Measurements from ENCODE around the gene NEK6. TPM values are rescaled to one million over a fixed set of nuclear protein-coding genes. Genes with fewer than 3 reads are reported as not detected.

Gene NEK6
- total and polyA plus RNA-seq, 4 donors = 19.0 to 86.2 (median 53.1) TPM

DNA sequence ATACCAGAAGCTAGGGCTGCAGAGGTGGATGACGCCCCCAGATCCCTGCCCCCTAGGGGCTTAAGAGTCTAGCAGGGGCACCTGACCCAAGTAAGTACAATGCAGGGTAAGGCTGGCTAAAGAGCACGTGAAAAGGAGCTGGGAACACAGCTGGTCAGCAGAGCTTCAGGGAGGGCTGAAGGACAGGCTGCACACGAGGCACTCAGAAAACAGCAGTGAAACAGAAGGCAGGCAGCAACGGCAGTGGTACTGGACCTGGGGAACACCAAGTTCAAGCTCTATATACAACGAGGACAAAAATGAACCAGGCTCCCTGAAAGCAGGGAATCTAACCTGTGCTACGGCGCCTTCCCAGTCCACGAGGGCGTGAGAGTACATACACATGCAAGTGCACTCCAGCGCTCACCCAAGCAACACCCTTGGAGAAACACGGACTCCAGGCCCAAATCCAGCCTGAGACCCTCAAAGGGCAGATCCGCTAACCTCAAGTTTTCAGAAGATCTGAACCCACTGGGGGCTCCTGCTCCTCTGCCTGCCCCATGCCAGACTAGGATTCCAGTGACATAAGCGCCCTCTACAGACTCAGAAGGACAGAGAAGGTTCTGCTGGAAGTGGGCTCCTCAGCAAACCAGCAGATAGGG is 100.1 kb downstream of the NEK6 start:
- no peak for DNase-seq

DNA sequence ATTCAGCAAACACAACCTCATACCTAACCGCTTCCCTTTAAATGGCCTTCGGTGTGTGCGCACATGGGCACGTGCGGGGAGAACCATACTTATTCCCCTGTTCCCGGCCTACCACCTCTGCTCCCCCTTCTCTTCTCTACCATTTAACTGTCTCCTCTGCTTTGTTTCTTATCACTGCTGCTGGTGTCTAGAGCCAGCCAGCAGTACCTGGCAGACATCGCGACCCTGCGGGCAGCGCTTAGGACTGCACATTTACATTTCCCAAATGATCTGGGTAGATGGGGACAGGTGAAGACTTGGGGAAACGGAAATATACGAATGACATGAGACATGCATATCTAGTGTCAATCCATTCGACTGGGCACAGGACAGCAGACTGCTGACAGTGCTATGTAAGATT is 100.9 kb downstream of the NEK6 start:
- WGBS, 2 donors = 93 to 94% methylated on average over 13 of the region's 13 CpGs
- Histone ChIP-seq H3K4me1 (ENCODE audit: control insufficient read depth in 5 of 5, insufficient read depth in 5 of 5, low read length in 5 of 5) (no peaks in the 10 kb centered on the region), H3K9ac (ENCODE audit: insufficient read depth in 1 of 2, low read length in 2 of 2) (no peak overlapping the region), H3K9me3 (ENCODE audit: control insufficient read depth in 4 of 4, insufficient read depth in 3 of 4, low read length in 3 of 4) (no peaks in the 10 kb centered on the region), H3K36me3 (ENCODE audit: control insufficient read depth in 4 of 4, insufficient read depth in 4 of 4, low read length in 4 of 4) (peaks cover 4 to 21% (median 14%) of the 10 kb centered on the region in 4 donors), H3K27ac (ENCODE audit: low read depth in 1 of 2, low read length in 1 of 2) (no peak overlapping the region), H3K4me3 (no peak overlapping the region), H3K27me3 (ENCODE audit: control insufficient read depth in 3 of 3, insufficient read depth in 3 of 3, low read length in 2 of 3) (no peaks in the 10 kb centered on the region)
- no peak for DNase-seq
- TF ChIP-seq, protein P1, sequence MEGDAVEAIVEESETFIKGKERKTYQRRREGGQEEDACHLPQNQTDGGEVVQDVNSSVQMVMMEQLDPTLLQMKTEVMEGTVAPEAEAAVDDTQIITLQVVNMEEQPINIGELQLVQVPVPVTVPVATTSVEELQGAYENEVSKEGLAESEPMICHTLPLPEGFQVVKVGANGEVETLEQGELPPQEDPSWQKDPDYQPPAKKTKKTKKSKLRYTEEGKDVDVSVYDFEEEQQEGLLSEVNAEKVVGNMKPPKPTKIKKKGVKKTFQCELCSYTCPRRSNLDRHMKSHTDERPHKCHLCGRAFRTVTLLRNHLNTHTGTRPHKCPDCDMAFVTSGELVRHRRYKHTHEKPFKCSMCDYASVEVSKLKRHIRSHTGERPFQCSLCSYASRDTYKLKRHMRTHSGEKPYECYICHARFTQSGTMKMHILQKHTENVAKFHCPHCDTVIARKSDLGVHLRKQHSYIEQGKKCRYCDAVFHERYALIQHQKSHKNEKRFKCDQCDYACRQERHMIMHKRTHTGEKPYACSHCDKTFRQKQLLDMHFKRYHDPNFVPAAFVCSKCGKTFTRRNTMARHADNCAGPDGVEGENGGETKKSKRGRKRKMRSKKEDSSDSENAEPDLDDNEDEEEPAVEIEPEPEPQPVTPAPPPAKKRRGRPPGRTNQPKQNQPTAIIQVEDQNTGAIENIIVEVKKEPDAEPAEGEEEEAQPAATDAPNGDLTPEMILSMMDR (IDR thresholded peaks at IDR 0.05; ENCODE audit: control extremely low read depth, extremely low read depth) = no peak
- no peak for ATAC-seq (ENCODE audit: insufficient read depth, low FRiP score)

More for the DNA sequence above, 100.1 kb downstream of the NEK6 start:
- Histone ChIP-seq H3K36me3 (ENCODE audit: control insufficient read depth in 4 of 4, insufficient read depth in 4 of 4, low read length in 4 of 4) (peaks cover 4 to 28% (median 20%) of the 10 kb centered on the region in 4 donors), H3K27me3 (ENCODE audit: control insufficient read depth in 3 of 3, insufficient read depth in 3 of 3, low read length in 2 of 3) (no peaks in the 10 kb centered on the region), H3K9ac (ENCODE audit: insufficient read depth in 1 of 2, low read length in 2 of 2) (no peak overlapping the region), H3K4me3 (no peak overlapping the region), H3K9me3 (ENCODE audit: control insufficient read depth in 4 of 4, insufficient read depth in 3 of 4, low read length in 3 of 4) (no peaks in the 10 kb centered on the region), H3K4me1 (ENCODE audit: control insufficient read depth in 5 of 5, insufficient read depth in 5 of 5, low read length in 5 of 5) (no peaks in the 10 kb centered on the region), H3K27ac (ENCODE audit: low read depth in 1 of 2, low read length in 1 of 2) (no peak overlapping the region)
- 86 to 91% methylated on average over 13 of the region's 13 CpGs for WGBS, 2 donors
- no peak for ATAC-seq (ENCODE audit: insufficient read depth, low FRiP score)
- TF ChIP-seq, protein P1 (IDR thresholded peaks at IDR 0.05; ENCODE audit: control extremely low read depth, extremely low read depth) = no peak

DNA sequence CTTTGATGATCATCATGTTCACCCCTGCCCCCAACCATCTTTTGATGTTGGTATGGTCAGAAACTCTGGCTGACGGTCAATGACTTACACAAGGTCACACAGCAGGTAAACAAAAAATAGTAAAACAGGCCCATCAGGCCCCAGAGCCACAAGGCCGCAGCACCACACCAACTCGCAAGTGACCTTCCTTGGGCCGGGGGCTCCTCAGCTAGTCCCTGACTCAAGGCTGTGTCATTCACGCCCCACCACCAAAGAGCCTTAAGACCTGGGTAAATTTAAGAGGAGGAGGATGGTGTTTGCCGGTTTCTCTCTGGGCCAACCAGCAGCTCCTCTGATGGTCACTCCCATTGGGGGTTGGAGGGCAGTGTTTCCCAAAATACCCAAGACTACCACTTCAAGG is 101.7 kb downstream of the NEK6 start:
- no peak overlapping the region for H3K9ac ChIP-seq (ENCODE audit: insufficient read depth in 1 of 2, low read length in 2 of 2)
- H3K9me3 ChIP-seq (ENCODE audit: control insufficient read depth in 4 of 4, insufficient read depth in 3 of 4, low read length in 3 of 4) = peaks cover 0 to 2% (median 0%) of the 10 kb centered on the region in 4 donors
- H3K27ac ChIP-seq (ENCODE audit: low read depth in 1 of 2, low read length in 1 of 2) = no peak overlapping the region
- H3K4me3 ChIP-seq = no peak overlapping the region
- TF ChIP-seq, protein P1 (IDR thresholded peaks at IDR 0.05; ENCODE audit: control extremely low read depth, extremely low read depth) = no peak
- WGBS, 2 donors = 95 to 97% methylated on average over 6 of the region's 6 CpGs
- ATAC-seq (ENCODE audit: insufficient read depth, low FRiP score) = no peak
- H3K27me3 ChIP-seq (ENCODE audit: control insufficient read depth in 3 of 3, insufficient read depth in 3 of 3, low read length in 2 of 3) = no peaks in the 10 kb centered on the region
- H3K36me3 ChIP-seq (ENCODE audit: control insufficient read depth in 4 of 4, insufficient read depth in 4 of 4, low read length in 4 of 4) = peaks cover 4 to 15% (median 9%) of the 10 kb centered on the region in 4 donors
- H3K4me1 ChIP-seq (ENCODE audit: control insufficient read depth in 5 of 5, insufficient read depth in 5 of 5, low read length in 5 of 5) = no peaks in the 10 kb centered on the region
- no peak for DNase-seq
